ENCODE measurements around the gene KCNH2. TPM values are rescaled to one million over a fixed set of nuclear protein-coding genes. Genes with fewer than 3 reads are reported as not detected.
"Not testable (repeated sequence)": the region's sequence is repeated elsewhere in the genome, so short reads cannot be mapped to it uniquely, and the experiment has no call there.

The KCNH2 gene
- total and polyA plus RNA-seq, 3 experiments from 2014 or later = 0.11 to 0.63 (median 0.24) TPM

DNA sequence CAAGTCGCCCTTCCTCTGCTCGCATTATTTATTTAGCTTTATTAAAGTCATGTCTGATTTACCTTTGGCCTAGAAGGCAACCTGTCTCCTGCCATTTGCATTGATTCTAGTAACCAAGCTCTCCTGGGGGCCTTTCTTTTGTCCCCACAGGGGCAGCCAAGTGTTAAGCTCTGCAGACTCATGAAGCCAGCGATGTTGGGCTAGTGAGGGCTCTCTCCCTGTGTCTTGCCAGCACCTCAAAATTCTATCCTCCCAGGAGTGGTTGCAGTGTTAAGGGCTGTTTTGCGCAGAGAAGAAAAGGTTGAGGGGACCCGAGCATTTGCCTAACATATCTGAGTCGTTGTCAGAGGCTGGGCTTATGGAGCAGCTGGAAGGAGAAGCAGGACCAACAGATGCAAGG is 63.9 kb downstream of the KCNH2 start:
- ChIA-PET POLR2A (no interaction called here), CTCF (interaction anchor here (1.5 kb wide), 1 partner anchor 16 kb away, joined by 3 read pairs; no protein-coding TSS in a partner anchor)
- H3K4me1 Mint-ChIP-seq = peaks cover 4 to 10% (median 7%) of the 10 kb centered on the region in 3 donors
- H3K27me3 ChIP-seq (ENCODE audit: insufficient read depth, low read length, poor library complexity, severe bottlenecking) = no peaks in the 10 kb centered on the region
- H3K36me3 ChIP-seq (ENCODE audit: insufficient read depth, low read length) = no peaks in the 10 kb centered on the region
- H3K36me3 Mint-ChIP-seq = peaks cover 0 to 1% (median 0%) of the 10 kb centered on the region in 3 donors
- H3K9me3 Mint-ChIP-seq = peaks cover 0 to 1% (median 0%) of the 10 kb centered on the region in 5 donors
- no peak overlapping the region for H3K27ac Mint-ChIP-seq
- H3K27me3 Mint-ChIP-seq = peaks cover 17 to 20% of the 10 kb centered on the region in 2 donors
- no peak overlapping the region for H3K27ac ChIP-seq (ENCODE audit: low read depth, low read length)
- no peak overlapping the region for H3K4me3 ChIP-seq (ENCODE audit: low read length)
- no peak for DNase-seq
- H3K9me3 ChIP-seq (ENCODE audit: low read length) = no peaks in the 10 kb centered on the region
- no peak overlapping the region for H3K4me3 Mint-ChIP-seq
- peaks cover 5% of the 10 kb centered on the region for H3K4me1 ChIP-seq (ENCODE audit: insufficient read depth, low read length)

DNA sequence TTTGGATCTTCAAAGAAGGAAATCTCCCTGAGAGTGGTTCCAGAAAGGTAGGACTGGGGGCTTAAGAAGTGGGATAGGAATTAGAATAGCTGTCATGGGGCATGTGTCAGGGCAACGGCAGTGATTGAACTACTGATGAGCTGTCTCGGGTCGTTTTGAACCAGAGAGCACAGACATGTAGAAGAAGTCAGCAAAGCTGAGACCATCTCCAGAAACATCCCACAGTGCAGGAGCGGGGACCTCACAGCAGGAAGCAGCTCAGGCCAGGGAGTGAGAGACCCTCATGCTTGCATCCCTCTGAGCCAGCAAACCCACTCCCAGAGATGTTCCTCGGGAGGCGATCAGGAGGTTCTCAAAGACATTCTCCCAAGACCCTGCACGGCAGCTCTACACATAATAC is 65.7 kb downstream of the KCNH2 start:
- H3K9me3 Mint-ChIP-seq = peaks cover 0 to 1% (median 0%) of the 10 kb centered on the region in 5 donors
- POLR2A ChIA-PET = no interaction called here
- H3K4me3 Mint-ChIP-seq = no peak overlapping the region
- H3K4me1 Mint-ChIP-seq = peaks cover 9 to 18% (median 12%) of the 10 kb centered on the region in 3 donors
- peaks cover 0 to 1% (median 0%) of the 10 kb centered on the region in 3 donors for H3K36me3 Mint-ChIP-seq
- H3K9me3 ChIP-seq (ENCODE audit: low read length) = no peaks in the 10 kb centered on the region
- no peaks in the 10 kb centered on the region for H3K36me3 ChIP-seq (ENCODE audit: insufficient read depth, low read length)
- H3K4me1 ChIP-seq (ENCODE audit: insufficient read depth, low read length) = peaks cover 10% of the 10 kb centered on the region
- no peak for DNase-seq
- H3K27ac Mint-ChIP-seq = no peak overlapping the region
- H3K27me3 Mint-ChIP-seq = peaks cover 15 to 16% of the 10 kb centered on the region in 2 donors
- H3K27ac ChIP-seq (ENCODE audit: low read depth, low read length) = no peak overlapping the region
- CTCF ChIA-PET = interaction anchor here (1.5 kb wide), 1 partner anchor 19 kb away, joined by 4 read pairs; no protein-coding TSS in a partner anchor
- no peak overlapping the region for H3K4me3 ChIP-seq (ENCODE audit: low read length)
- H3K27me3 ChIP-seq (ENCODE audit: insufficient read depth, low read length, poor library complexity, severe bottlenecking) = no peaks in the 10 kb centered on the region

DNA sequence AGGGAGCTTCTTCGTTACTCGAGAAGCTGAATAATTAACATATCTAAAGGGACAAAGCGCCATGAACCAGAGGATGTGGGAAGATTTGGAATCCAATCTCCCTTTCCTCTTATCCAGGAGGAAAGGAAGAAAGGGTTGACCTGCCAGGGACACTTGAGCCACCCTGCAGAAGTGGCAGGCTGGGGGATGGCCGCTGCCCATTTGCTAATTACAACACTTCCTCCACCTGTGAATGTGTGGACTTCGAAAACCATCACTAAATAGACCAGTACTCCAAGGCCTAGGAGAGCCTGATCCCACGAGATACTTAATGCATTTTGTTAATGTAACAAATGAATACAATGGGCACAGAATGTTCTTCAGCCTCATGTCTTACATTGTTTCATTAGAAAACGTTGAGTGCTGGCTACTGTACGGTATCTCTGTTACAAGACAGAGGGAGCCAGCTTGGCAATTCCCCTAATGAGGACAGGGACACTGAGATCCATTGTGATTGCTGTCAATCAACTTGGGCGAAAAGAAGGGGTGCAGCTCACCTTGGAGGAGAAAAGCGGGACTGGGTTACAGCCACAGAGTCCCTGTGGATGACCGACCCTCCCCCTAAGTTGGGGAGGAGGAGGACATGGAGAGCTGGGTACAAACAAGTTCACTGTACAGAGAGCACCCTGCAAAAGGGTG is 66.4 kb downstream of the KCNH2 start:
- no peak overlapping the region for H3K27ac ChIP-seq (ENCODE audit: low read depth, low read length)
- DNase-seq = no peak
- Mint-ChIP-seq H3K27me3 (peaks cover 9 to 12% of the 10 kb centered on the region in 2 donors), H3K36me3 (peaks cover 0 to 1% (median 0%) of the 10 kb centered on the region in 3 donors), H3K9me3 (peaks cover 0 to 1% (median 0%) of the 10 kb centered on the region in 5 donors), H3K4me1 (peaks cover 9 to 18% (median 12%) of the 10 kb centered on the region in 3 donors), H3K4me3 (no peak overlapping the region), H3K27ac (no peak overlapping the region)
- peaks cover 10% of the 10 kb centered on the region for H3K4me1 ChIP-seq (ENCODE audit: insufficient read depth, low read length)
- H3K4me3 ChIP-seq (ENCODE audit: low read length) = no peak overlapping the region
- H3K9me3 ChIP-seq (ENCODE audit: low read length) = no peaks in the 10 kb centered on the region
- no peaks in the 10 kb centered on the region for H3K27me3 ChIP-seq (ENCODE audit: insufficient read depth, low read length, poor library complexity, severe bottlenecking)
- POLR2A ChIA-PET = no interaction called here
- no peaks in the 10 kb centered on the region for H3K36me3 ChIP-seq (ENCODE audit: insufficient read depth, low read length)
- CTCF ChIA-PET = interaction anchor here (1.5 to 1.9 kb wide), 2 partner anchors 9 to 19 kb away, joined by 4 to 5 read pairs; no protein-coding TSS in a partner anchor

DNA sequence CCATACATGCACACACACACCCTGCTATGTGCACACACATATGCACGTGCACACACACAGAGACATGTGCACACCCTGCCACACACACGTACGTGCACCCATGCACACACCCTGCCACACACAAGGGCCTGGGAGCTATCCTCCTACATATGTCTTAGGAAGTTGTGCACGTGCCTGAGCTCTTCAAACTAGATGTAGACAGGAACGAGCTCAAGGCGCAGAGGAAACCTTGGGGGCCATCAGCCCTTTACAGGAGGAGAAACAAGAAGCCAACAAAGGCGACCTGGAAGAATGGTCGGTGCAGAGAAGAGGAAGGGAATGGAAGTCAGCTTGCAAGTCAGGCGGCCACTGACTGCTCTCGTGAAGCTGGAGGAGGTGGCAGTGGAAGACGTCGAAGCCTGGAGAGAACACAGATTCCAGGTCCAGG is 67.1 kb downstream of the KCNH2 start:
- peaks cover 9 to 18% (median 12%) of the 10 kb centered on the region in 3 donors for H3K4me1 Mint-ChIP-seq
- H3K9me3 Mint-ChIP-seq = peaks cover 0 to 1% (median 0%) of the 10 kb centered on the region in 5 donors
- Histone ChIP-seq H3K27ac (ENCODE audit: low read depth, low read length) (no peak overlapping the region), H3K36me3 (ENCODE audit: insufficient read depth, low read length) (no peaks in the 10 kb centered on the region), H3K9me3 (ENCODE audit: low read length) (no peaks in the 10 kb centered on the region), H3K4me3 (ENCODE audit: low read length) (no peak overlapping the region), H3K27me3 (ENCODE audit: insufficient read depth, low read length, poor library complexity, severe bottlenecking) (no peaks in the 10 kb centered on the region), H3K4me1 (ENCODE audit: insufficient read depth, low read length) (peaks cover 10% of the 10 kb centered on the region)
- H3K27ac Mint-ChIP-seq = peak overlapping the region in 1 of 8 donors; percentile 46
- peaks cover 6 to 8% of the 10 kb centered on the region in 2 donors for H3K27me3 Mint-ChIP-seq
- POLR2A ChIA-PET = no interaction called here
- CTCF ChIA-PET = interaction anchor here (1.9 kb wide), 1 partner anchor 9 kb away, joined by 5 read pairs; no protein-coding TSS in a partner anchor
- H3K36me3 Mint-ChIP-seq = peaks cover 0 to 1% (median 0%) of the 10 kb centered on the region in 3 donors
- no peak for DNase-seq
- H3K4me3 Mint-ChIP-seq = no peak overlapping the region

DNA sequence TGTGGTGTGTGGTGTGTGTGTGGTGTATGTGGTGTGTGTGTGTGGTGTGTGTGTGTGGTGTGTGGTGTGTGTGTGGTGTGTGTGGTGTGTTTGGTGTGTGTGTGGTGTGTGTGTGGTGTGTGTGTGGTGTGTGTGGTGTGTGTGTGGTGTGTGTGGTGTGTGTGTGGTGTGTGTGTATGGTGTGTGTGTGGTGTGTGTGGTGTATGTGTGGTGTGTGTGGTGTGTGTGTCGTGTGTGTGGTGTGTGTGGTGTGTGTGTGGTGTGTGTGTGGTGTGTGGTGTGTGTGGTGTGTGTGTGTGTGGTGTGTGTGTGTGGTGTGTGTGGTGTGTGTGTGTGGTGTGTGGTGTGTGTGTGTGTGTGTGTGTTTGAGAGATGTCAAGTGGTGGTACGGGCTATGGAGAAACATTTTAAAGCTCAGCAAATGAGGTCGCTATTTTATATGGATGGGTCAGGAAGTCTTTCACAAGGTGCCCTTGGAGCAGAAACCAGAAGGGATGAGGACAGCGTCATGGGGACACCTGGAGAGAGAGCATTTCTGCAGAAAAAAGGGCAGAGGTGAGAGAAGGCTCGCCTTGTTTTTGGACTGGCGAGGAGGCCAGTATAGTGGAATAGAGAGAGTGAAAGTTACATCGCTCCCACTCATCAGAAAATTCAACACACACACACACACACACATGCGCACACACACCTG is 67.7 kb downstream of the KCNH2 start:
- H3K4me1 ChIP-seq (ENCODE audit: insufficient read depth, low read length); H3K27me3 ChIP-seq (ENCODE audit: insufficient read depth, low read length, poor library complexity, severe bottlenecking); H3K27ac Mint-ChIP-seq; DNase-seq; H3K36me3 Mint-ChIP-seq; POLR2A ChIA-PET; H3K4me3 Mint-ChIP-seq; H3K36me3 ChIP-seq (ENCODE audit: insufficient read depth, low read length); H3K4me3 ChIP-seq (ENCODE audit: low read length); H3K9me3 Mint-ChIP-seq; H3K27ac ChIP-seq (ENCODE audit: low read depth, low read length); H3K9me3 ChIP-seq (ENCODE audit: low read length): not testable (repeated sequence)
- Mint-ChIP-seq H3K27me3 (peaks cover under 1 to 13% of the 10 kb centered on the region in 2 donors), H3K4me1 (peaks cover 9 to 18% (median 12%) of the 10 kb centered on the region in 3 donors)
- CTCF ChIA-PET = interaction anchor here (1.9 kb wide), 1 partner anchor 10 kb away, joined by 5 read pairs; no protein-coding TSS in a partner anchor

DNA sequence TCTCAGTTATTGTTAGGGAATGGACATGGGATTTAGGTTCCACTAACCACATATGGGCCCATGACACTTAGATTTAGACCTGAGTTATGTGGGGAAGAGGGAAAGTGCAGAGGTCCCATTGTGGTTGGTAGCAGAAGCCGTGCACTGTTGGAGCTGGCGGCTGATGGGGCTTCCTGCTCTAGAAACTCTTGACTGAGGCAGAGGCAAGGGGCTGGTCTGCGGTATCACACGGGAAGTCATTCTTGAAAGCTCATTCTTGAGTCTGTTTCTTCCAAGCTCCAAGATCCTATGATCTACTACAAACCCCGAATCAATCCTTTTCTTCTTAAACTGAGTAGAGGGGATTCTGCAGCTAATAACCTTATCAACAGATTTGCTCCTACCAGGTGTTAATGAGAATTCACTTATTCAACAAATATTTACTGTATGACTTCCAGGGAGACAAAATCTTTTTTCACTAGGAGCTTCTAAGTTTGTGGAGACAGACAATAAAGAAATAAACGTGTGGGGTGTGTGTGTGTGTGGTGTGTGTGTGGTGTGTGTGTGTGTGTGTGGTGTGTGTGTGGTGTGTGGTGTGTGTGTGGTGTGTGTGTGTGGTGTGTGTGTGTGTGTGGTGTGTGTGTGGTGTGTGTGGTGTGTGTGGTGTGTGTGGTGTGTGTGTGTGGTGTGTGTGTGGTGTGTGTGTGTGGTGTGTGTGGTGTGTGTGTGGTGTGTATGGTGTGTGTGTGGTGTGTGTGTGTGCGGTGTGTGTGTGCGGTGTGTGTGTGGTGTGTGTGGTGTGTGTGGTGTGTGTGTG is 68.7 kb downstream of the KCNH2 start:
- H3K9me3 Mint-ChIP-seq = peaks cover 0 to 1% (median 0%) of the 10 kb centered on the region in 5 donors
- ChIA-PET CTCF (interaction anchor here (0.8 to 2.3 kb wide), 5 partner anchors 9 to 76 kb away, joined by 3 to 25 read pairs (median 5); no protein-coding TSS in a partner anchor), POLR2A (no interaction called here)
- peaks cover 10% of the 10 kb centered on the region for H3K4me1 ChIP-seq (ENCODE audit: insufficient read depth, low read length)
- peaks cover 0 to 1% (median 0%) of the 10 kb centered on the region in 3 donors for H3K36me3 Mint-ChIP-seq
- H3K4me1 Mint-ChIP-seq = peaks cover 9 to 18% (median 12%) of the 10 kb centered on the region in 3 donors
- DNase-seq = peak; percentile 22 to 66 (median 51)
- H3K36me3 ChIP-seq (ENCODE audit: insufficient read depth, low read length) = no peaks in the 10 kb centered on the region
- no peak overlapping the region for H3K27ac ChIP-seq (ENCODE audit: low read depth, low read length)
- no peaks in the 10 kb centered on the region for H3K9me3 ChIP-seq (ENCODE audit: low read length)
- no peak overlapping the region for H3K4me3 ChIP-seq (ENCODE audit: low read length)
- H3K27me3 Mint-ChIP-seq = peaks cover 6 to 13% of the 10 kb centered on the region in 2 donors
- H3K27me3 ChIP-seq (ENCODE audit: insufficient read depth, low read length, poor library complexity, severe bottlenecking) = no peaks in the 10 kb centered on the region
- H3K4me3 Mint-ChIP-seq = peak overlapping the region in 6 of 7 donors; percentile 27 to 76 (median 58)
- peak overlapping the region in 3 of 8 donors; percentile 34 to 71 (median 51) for H3K27ac Mint-ChIP-seq

DNA sequence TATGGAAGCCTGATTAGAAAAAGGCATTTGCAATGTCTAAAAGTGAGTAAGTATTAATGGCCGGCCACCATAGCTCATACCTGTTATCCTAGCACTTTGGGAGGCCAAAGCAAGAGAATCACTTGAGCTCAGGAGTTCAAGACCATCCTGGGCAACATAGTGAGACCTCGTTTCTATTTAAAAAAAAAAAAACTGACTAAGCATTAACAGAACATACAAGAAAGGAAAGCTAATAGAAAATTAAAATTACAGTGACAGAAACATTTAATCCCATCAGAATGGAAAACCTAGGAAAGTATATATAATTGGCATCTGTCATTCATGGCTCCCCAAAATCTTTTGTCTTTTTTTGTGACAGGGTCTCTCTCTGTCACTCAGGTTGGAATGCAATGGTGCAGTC is 69.9 kb downstream of the KCNH2 start:
- ChIA-PET POLR2A (no interaction called here), CTCF (interaction anchor here (0.9 to 2.3 kb wide), 5 partner anchors 9 to 110 kb away, joined by 3 to 25 read pairs (median 3); no protein-coding TSS in a partner anchor)
- H3K27me3 Mint-ChIP-seq = peaks cover 15 to 16% of the 10 kb centered on the region in 2 donors
- Histone ChIP-seq H3K27ac (ENCODE audit: low read depth, low read length) (no peak overlapping the region), H3K4me3 (ENCODE audit: low read length) (no peak overlapping the region), H3K36me3 (ENCODE audit: insufficient read depth, low read length) (no peaks in the 10 kb centered on the region), H3K9me3 (ENCODE audit: low read length) (no peaks in the 10 kb centered on the region), H3K27me3 (ENCODE audit: insufficient read depth, low read length, poor library complexity, severe bottlenecking) (peaks cover 7% of the 10 kb centered on the region), H3K4me1 (ENCODE audit: insufficient read depth, low read length) (peaks cover 10% of the 10 kb centered on the region)
- H3K27ac Mint-ChIP-seq = no peak overlapping the region
- peaks cover 9 to 18% (median 12%) of the 10 kb centered on the region in 3 donors for H3K4me1 Mint-ChIP-seq
- no peak for DNase-seq
- H3K4me3 Mint-ChIP-seq = no peak overlapping the region
- H3K9me3 Mint-ChIP-seq = peaks cover 0 to 1% (median 0%) of the 10 kb centered on the region in 5 donors
- peaks cover 0 to 1% (median 0%) of the 10 kb centered on the region in 3 donors for H3K36me3 Mint-ChIP-seq
